Activated CD8-positive, alpha-beta T cell treated with anti-CD3 and anti-CD28 coated beads for 36 hours (primary cell): Measurements from ENCODE around the gene RTN3. TPM values are rescaled to one million over a fixed set of nuclear protein-coding genes. Genes with fewer than 3 reads are reported as not detected.
A peak's percentile ranks its signal among the peaks of the same experiment; 100 is the strongest.

Experiments used
- ATAC-seq: fragments of 200-7000 bp; cut with Tn5 transposase; one replicate; pipeline ENCODE4 v1.10.0; 2021; ENCODE audit warnings: mild to moderate bottlenecking, moderate library complexity
- CTCF ChIA-PET: fragments of 350-600 bp; sonication (Branson Sonifier 250); formaldehyde crosslinking; loops from one replicate; lab custom pipeline; 2021; ENCODE audit warnings: antibody characterized with exemption; lab: Charles Lee
- POLR2A ChIA-PET: fragments of 350-600 bp; sonication (Branson Sonifier 250); formaldehyde crosslinking; loops from one replicate; lab custom pipeline; 2021; ENCODE audit warnings: antibody characterized with exemption; lab: Charles Lee
- DNase-seq: peaks from one replicate; pipeline ENCODE4 v3.0.0-alpha.2; 2020
- H3K27ac Mint-ChIP-seq: one replicate; pipeline ENCODE4 v1.8.0; 2021; ENCODE audit warnings: mild to moderate bottlenecking, mixed read lengths
- H3K27me3 Mint-ChIP-seq: one replicate; pipeline ENCODE4 v1.8.0; 2021; ENCODE audit warnings: mixed read lengths
- H3K36me3 Mint-ChIP-seq: one replicate; pipeline ENCODE4 v1.8.0; 2021; ENCODE audit warnings: low read depth, mixed read lengths
- H3K4me1 Mint-ChIP-seq: one replicate; pipeline ENCODE4 v1.8.0; 2021; ENCODE audit warnings: low read depth, mixed read lengths
- H3K4me3 Mint-ChIP-seq: one replicate; pipeline ENCODE4 v1.8.0; 2021; ENCODE audit warnings: mild to moderate bottlenecking, moderate library complexity, mixed read lengths
- H3K9me3 Mint-ChIP-seq: one replicate; pipeline ENCODE4 v1.8.0; 2021; ENCODE audit warnings: mixed read lengths
- intact Hi-C: fragments of 100-400 bp; cut with micrococcal nuclease; formaldehyde crosslinking; loops from one replicate; pipeline ENCODE4 v1.10.0; 2022
- total RNA-seq, 2 experiments: library from RNA; stranded (reverse); gene quantifications; one replicate each; pipeline ENCODE4 v1.2.3, GENCODE V29; 2021
- TF ChIP-seq, protein P1 (sequence below): fragments of 200-600 bp; IDR thresholded peaks from one replicate; pipeline ENCODE4 v1.8.0; 2022; ENCODE audit warnings: antibody characterized with exemption, mild to moderate bottlenecking

RTN3 gene
- total RNA-seq, 2 experiments from 2014 or later = 32.1 to 34.0 TPM

DNA sequence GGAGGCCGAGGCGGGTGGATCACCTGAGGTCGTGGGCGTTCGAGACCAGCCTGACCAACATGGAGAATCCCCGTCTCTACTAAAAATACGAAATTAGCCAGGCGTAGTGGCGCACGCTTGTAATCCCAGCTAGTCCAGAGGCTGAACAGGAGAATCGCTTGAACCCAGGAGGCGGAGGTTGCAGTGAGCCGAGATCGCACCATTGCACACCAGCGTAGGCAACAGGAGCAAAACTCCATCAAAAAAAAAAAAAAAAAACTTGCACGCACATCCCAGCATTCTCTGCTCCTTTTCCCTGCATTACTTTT, 9.2 kb upstream of the RTN3 start:
- Mint-ChIP-seq H3K4me1 (peaks cover 26% of the 10 kb centered on the region), H3K4me3 (no peak overlapping the region), H3K27me3 (no peaks in the 10 kb centered on the region), H3K9me3 (peaks cover 1% of the 10 kb centered on the region), H3K27ac (no peak overlapping the region), H3K36me3 (peaks cover 6% of the 10 kb centered on the region)
- ATAC-seq = no peak
- intact Hi-C loops = no loop called here
- ChIA-PET CTCF (interaction anchor here (4.1 to 4.9 kb wide), 2 partner anchors 10 to 66 kb away, joined by 26 to 35 read pairs; partner anchors contain the start of gene RTN3), POLR2A (interaction anchor here (0.7 to 3.2 kb wide), 3 partner anchors 9 to 141 kb away, joined by 3 to 31 read pairs (median 4); partner anchors contain the start of gene RTN3)
- no peak for DNase-seq
- TF ChIP-seq, protein P1, sequence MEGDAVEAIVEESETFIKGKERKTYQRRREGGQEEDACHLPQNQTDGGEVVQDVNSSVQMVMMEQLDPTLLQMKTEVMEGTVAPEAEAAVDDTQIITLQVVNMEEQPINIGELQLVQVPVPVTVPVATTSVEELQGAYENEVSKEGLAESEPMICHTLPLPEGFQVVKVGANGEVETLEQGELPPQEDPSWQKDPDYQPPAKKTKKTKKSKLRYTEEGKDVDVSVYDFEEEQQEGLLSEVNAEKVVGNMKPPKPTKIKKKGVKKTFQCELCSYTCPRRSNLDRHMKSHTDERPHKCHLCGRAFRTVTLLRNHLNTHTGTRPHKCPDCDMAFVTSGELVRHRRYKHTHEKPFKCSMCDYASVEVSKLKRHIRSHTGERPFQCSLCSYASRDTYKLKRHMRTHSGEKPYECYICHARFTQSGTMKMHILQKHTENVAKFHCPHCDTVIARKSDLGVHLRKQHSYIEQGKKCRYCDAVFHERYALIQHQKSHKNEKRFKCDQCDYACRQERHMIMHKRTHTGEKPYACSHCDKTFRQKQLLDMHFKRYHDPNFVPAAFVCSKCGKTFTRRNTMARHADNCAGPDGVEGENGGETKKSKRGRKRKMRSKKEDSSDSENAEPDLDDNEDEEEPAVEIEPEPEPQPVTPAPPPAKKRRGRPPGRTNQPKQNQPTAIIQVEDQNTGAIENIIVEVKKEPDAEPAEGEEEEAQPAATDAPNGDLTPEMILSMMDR = no peak

DNA sequence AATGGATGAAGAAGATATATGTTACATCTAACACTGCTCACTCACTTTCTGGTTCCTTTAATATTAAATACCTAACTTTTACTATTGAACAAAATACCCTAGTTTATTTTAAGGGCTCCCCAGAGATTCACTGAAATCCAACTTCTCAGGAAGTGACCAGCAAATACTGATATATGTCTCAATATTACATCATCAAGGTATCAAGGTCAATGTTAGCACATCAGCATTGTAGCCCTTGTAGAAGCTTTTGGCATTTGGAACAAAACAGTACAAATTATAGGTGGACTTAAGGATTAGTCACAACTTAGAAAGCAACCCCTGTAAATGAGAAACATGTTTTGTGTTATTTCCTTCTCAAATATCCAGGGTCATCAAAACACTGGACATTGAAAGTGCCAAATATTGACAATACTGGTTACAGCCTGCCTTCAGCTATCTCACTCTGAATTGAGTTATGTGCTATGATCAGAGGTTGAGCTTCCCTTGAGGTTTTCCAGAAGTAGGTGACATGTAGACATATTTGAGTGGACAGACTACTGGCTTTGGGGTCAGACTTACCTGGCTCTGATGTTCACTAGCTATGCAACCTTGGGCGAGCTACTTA, 8.3 kb upstream of the RTN3 start:
- H3K27ac Mint-ChIP-seq = no peak overlapping the region
- CTCF ChIA-PET = interaction anchor here (1.3 to 4.9 kb wide), 2 partner anchors 9 to 34 kb away, joined by 3 to 35 read pairs; partner anchors contain the start of gene RTN3
- no peaks in the 10 kb centered on the region for H3K27me3 Mint-ChIP-seq
- peaks cover 1% of the 10 kb centered on the region for H3K9me3 Mint-ChIP-seq
- TF ChIP-seq, protein P1 = no peak
- ATAC-seq = no peak
- H3K4me3 Mint-ChIP-seq = no peak overlapping the region
- intact Hi-C loops = no loop called here
- peaks cover 6% of the 10 kb centered on the region for H3K36me3 Mint-ChIP-seq
- peaks cover 20% of the 10 kb centered on the region for H3K4me1 Mint-ChIP-seq
- POLR2A ChIA-PET = interaction anchor here (0.6 to 3.2 kb wide), 3 partner anchors 9 to 785 kb away, joined by 3 to 31 read pairs (median 3); partner anchors contain the start of gene RTN3
- no peak for DNase-seq

DNA sequence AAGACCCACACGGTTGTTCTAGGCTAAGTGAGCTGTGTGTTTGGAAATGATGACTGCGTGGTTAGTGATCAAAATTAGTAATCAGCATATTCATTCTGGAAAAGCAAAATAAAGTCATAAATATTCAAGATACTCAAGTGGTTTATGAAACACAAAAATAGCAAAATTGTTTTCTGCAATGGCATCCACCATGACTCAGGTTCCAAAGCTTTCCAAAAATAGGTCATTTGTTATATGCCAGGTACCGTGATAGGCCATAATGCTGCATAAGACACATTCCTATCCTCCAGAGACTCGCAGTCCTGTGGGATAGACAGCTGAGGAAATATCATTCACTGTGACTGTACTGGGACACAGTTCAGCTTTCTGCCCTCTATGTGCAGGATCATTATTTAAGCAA, 7.7 kb upstream of the RTN3 start:
- no peak overlapping the region for H3K4me3 Mint-ChIP-seq
- intact Hi-C loops = no loop called here
- H3K36me3 Mint-ChIP-seq = peaks cover 6% of the 10 kb centered on the region
- no peak overlapping the region for H3K27ac Mint-ChIP-seq
- DNase-seq (no peak), ATAC-seq (no peak)
- peaks cover 1% of the 10 kb centered on the region for H3K9me3 Mint-ChIP-seq
- H3K4me1 Mint-ChIP-seq = peaks cover 14% of the 10 kb centered on the region
- TF ChIP-seq, protein P1 = no peak
- CTCF ChIA-PET = interaction anchor here (0.7 to 4.9 kb wide), 4 partner anchors 8 to 194 kb away, joined by 3 to 35 read pairs (median 3); partner anchors contain the start of gene RTN3
- no peaks in the 10 kb centered on the region for H3K27me3 Mint-ChIP-seq
- POLR2A ChIA-PET = interaction anchor here (0.6 to 1.3 kb wide), 2 partner anchors 13 to 209 kb away, joined by 3 to 4 read pairs; no protein-coding TSS in a partner anchor

DNA sequence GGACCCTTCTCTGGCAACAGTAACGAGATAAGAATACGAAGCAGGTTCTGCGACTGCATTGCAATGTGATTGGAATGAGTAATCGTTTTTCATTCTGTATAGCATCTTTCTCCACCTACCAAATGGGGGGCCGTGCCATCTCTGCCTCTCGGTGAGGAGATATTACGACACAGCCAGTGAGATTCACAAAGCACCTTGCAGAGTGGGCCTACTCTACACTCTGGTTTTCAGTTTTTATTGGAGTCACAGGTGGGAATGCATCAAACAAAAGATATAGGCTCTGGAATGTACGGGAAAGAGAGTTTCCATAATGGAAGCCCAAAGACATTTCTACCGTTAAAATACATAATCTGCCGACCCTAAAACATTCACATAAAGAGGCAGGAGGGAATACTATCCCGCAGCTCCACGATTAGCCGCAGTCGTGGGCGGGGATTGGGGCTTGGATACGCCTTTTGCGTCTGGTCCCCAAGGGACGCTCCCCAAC, 423 bp upstream of the RTN3 start:
- H3K27me3 Mint-ChIP-seq = no peaks in the 10 kb centered on the region
- no peaks in the 10 kb centered on the region for H3K9me3 Mint-ChIP-seq
- no peak for ATAC-seq
- peak overlapping the region; percentile 90 for H3K4me3 Mint-ChIP-seq
- no peaks in the 10 kb centered on the region for H3K36me3 Mint-ChIP-seq
- intact Hi-C loops = no loop called here
- TF ChIP-seq, protein P1 = no peak
- peak; percentile 48 for DNase-seq
- peaks cover 21% of the 10 kb centered on the region for H3K4me1 Mint-ChIP-seq
- H3K27ac Mint-ChIP-seq = peak overlapping the region; percentile 81
- CTCF ChIA-PET = interaction anchor here (0.7 to 5.3 kb wide), 4 partner anchors 9 to 58 kb away, joined by 3 to 35 read pairs (median 12); partner anchors contain the start of gene ATL3
- POLR2A ChIA-PET = interaction anchor here (1.2 to 3.7 kb wide), 5 partner anchors 9 to 18 kb away, joined by 3 to 31 read pairs (median 5); partner anchors contain the start of gene ATL3
